Tibial nerve (tissue), 4 donors: Measurements from ENCODE around the gene RNF217.

ENCODE experiments used
- EP300 ChIP-seq, 2 donors: sonication (generic); formaldehyde crosslinking; IDR thresholded peaks; one replicate each; pipeline ENCODE4 v1.6.1; 2017; ENCODE audit warnings: antibody characterized with exemption in 2 of 2, mild to moderate bottlenecking in 1 of 2
- POLR2A ChIP-seq, 2 donors: fragments of 450-650 bp; IDR thresholded peaks; one replicate each; pipeline ENCODE4 v1.6.1; 2017; ENCODE audit warnings: antibody characterized with exemption in 2 of 2, mild to moderate bottlenecking in 2 of 2, moderate library complexity in 2 of 2
- TF ChIP-seq, protein P1 (sequence below), 5 experiments: fragments of 200-600 bp in 3 of 5; fragments of 450-650 bp in 2 of 5; sonication (generic) in 3 of 5; IDR thresholded peaks; one replicate each; pipeline ENCODE4 v1.5.1; 2016 to 2019; ENCODE audit warnings: antibody characterized with exemption in 5 of 5, mild to moderate bottlenecking in 3 of 5, moderate library complexity in 2 of 5

DNA sequence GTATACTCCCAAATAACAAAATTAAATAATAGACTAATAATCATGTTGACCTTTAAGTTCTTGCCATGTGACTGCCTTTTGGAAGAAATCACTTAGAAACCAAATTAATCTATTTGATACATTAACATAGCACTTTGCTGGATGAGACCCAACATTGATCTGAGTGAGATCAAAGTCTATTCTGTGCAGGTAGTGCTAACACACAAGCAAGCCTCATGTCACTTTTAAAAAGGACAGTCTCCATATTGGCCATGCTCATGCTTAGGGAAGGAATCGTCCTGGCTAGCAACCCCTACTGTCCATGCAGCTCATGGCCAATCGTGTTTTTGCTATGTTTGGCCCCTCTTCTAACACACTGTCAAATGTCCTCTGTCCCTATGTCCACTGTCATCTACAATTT lies 35.8 kb upstream of the RNF217 start:
- TF ChIP-seq, protein P1, sequence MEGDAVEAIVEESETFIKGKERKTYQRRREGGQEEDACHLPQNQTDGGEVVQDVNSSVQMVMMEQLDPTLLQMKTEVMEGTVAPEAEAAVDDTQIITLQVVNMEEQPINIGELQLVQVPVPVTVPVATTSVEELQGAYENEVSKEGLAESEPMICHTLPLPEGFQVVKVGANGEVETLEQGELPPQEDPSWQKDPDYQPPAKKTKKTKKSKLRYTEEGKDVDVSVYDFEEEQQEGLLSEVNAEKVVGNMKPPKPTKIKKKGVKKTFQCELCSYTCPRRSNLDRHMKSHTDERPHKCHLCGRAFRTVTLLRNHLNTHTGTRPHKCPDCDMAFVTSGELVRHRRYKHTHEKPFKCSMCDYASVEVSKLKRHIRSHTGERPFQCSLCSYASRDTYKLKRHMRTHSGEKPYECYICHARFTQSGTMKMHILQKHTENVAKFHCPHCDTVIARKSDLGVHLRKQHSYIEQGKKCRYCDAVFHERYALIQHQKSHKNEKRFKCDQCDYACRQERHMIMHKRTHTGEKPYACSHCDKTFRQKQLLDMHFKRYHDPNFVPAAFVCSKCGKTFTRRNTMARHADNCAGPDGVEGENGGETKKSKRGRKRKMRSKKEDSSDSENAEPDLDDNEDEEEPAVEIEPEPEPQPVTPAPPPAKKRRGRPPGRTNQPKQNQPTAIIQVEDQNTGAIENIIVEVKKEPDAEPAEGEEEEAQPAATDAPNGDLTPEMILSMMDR (IDR thresholded peaks at IDR 0.05): no peak
- TF ChIP-seq POLR2A (IDR thresholded peaks at IDR 0.05): no peak
- no peak for TF ChIP-seq EP300 (IDR thresholded peaks at IDR 0.05)
